PFSK-1 (cell line): ENCODE measurements around the gene TMEM169.

Source experiments
- FOXP2 ChIP-seq: optimal IDR thresholded peaks from 2 replicates; pipeline ENCODE3; 2011; ENCODE audit warnings: borderline replicate concordance, control low read depth, inconsistent platforms; ENCODE audit not compliant: insufficient read depth; ENCODE audit errors: extremely low read length, extremely low read depth
- POLR2AphosphoS5 ChIP-seq: IDR thresholded peaks from 2 replicates; pipeline ENCODE4 v1.6.1; 2012; ENCODE audit warnings: low read depth, mild to moderate bottlenecking, control low read depth, low read length, moderate library complexity
- REST ChIP-seq, 2 experiments: IDR thresholded peaks; 2 replicates each; pipeline versions ENCODE4 v1.6.1 to v1.8.0; 2011 to 2012; ENCODE audit warnings: low read depth in 2 of 2, low read length in 2 of 2, control low read depth in 1 of 2, inconsistent platforms in 1 of 2, mild to moderate bottlenecking in 1 of 2, moderate library complexity in 1 of 2; ENCODE audit not compliant: insufficient read depth in 1 of 2
- SIN3A ChIP-seq: IDR thresholded peaks from 2 replicates; pipeline ENCODE4 v1.6.1; 2012; ENCODE audit warnings: mild to moderate bottlenecking, low read length, moderate library complexity, borderline replicate concordance; ENCODE audit not compliant: insufficient read depth
- TAF1 ChIP-seq: IDR thresholded peaks from 2 replicates; pipeline ENCODE4 v1.6.1; 2012; ENCODE audit warnings: low read length, control low read depth, borderline replicate concordance; ENCODE audit not compliant: insufficient read depth

Gene TMEM169

GRCh38 chr2:216039918-216040317, 41.8 kb upstream of the TMEM169 start:
- TF ChIP-seq POLR2AphosphoS5 (no peak), SIN3A (no peak)

DNA sequence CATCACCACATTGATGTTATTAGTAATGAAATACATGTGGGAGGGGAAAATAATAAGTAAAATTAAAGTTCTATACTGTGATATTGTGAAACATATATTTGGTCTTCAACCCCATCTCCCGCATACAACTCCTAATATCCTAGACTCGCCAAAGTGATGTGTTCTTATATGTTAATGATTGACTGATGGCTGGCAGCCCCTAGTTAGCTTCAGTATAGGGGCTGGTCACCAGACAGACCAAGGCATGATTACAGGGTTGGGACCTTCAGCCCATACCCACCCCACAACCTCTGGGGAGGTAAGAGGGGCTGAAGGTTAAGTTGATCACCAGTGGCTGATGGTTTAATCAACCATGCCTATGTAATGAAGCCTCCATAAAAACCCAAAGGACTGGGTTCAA, 40.3 kb upstream of the TMEM169 start:
- TF ChIP-seq POLR2AphosphoS5, result no peak

DNA sequence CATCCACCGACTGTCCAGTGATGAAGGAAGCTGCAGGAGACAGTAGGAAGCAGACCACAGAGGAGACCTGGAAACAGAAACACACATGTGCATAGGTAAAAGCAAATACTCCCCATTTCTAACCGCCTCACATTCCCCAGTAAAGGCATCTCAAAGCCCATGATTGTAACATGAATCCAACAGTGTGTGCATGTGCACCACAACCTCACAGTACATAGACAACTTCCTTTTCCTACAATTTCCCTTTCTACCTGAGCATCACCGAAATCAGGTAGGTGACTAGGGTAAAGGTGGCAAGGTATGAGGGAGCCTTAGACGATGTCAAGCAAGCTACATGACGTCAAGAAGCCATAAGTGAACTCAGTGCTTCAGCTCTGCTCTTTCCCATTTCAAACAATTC, 37.8 kb upstream of the TMEM169 start:
- TF ChIP-seq TAF1, result no peak
- TF ChIP-seq FOXP2, result no peak
- no peak for TF ChIP-seq REST (IDR thresholded peaks at IDR 0.05; ENCODE audit: insufficient read depth in 1 of 2, low read depth in 2 of 2, low read length in 2 of 2)
- no peak for TF ChIP-seq SIN3A
- TF ChIP-seq POLR2AphosphoS5, result no peak

DNA sequence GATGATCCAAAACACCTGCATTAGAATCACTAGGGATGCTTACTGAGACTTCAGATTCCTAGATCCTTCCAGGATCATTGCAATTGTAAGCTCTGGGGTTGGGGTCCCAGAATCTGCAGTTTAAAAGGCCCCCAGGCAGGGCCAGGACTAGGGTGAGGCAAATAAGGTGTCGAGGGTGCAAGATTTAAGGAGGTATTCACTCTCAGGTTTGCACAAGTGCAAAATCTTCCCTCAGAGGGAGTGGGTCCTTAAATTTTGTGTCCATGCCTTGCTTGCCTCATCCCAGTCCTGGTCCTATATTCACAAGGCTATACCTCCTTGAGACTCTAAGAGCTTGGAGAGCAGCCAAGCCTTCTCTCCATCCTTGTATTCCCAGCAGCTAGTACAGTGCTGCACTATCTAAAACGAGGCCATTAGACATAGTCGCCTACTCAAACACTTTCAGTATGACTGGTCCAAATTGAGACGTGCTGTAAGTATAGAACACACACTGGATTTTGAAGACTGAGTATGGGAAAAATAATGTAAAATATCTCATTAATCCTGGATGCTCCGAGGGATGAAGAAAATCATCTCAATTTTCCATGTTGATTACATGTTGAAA, 36.7 kb upstream of the TMEM169 start:
- no peak for TF ChIP-seq SIN3A
- TF ChIP-seq TAF1, result no peak
- no peak for TF ChIP-seq POLR2AphosphoS5
- no peak for TF ChIP-seq FOXP2
- no peak for TF ChIP-seq REST (IDR thresholded peaks at IDR 0.05; ENCODE audit: insufficient read depth in 1 of 2, low read depth in 2 of 2, low read length in 2 of 2)

DNA sequence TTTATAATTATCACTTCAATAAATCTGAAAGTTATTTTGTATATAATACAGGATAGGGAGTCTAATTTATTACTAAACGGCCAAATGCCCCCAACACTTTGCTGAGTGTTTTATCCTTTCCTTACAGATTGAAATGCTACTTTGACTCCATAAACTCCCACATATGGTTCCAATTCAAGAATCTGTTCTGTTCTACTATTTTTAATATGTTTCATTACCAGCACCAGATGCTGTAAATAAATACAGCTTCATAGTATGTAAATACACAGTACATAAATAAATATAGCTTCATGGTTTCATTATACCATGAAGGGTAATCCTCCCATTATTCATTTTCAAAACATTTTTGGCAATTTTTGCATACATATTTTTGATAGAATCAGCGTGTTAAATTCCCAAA, 34.3 kb upstream of the TMEM169 start:
- TF ChIP-seq POLR2AphosphoS5 (no peak), TAF1 (no peak), REST (IDR thresholded peaks at IDR 0.05; ENCODE audit: insufficient read depth in 1 of 2, low read depth in 2 of 2, low read length in 2 of 2) (no peak), FOXP2 (no peak), SIN3A (no peak)

DNA sequence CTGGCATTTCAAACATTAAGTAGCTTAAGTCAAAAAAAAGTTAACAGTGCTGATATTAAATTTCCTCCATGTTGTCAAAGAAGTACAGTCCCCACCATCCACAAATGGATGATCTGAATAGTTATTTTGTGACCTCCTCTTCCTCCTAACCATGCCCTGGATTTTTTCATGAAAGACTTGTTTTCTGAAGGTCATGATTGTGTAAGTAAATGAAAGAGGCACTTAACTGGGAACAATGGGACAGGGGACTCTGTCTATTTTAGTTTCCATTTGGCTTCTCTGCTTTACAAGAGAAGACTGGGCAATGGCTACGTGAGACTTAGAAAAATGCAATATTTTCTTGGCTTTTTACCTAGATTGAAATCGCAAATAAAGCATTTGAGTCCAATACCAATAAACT, 32.3 kb upstream of the TMEM169 start:
- no peak for TF ChIP-seq FOXP2
- TF ChIP-seq POLR2AphosphoS5, result no peak
- no peak for TF ChIP-seq REST (IDR thresholded peaks at IDR 0.05; ENCODE audit: insufficient read depth in 1 of 2, low read depth in 2 of 2, low read length in 2 of 2)
- TF ChIP-seq TAF1, result no peak
- TF ChIP-seq SIN3A, result no peak
